Amniotic stem cell (primary cell): ENCODE data around the gene HTRA2.

Experiments used
- DNase-seq: peaks from one replicate; lab custom pipeline; 2025; lab: John Stamatoyannopoulos, UW

Gene HTRA2

DNA sequence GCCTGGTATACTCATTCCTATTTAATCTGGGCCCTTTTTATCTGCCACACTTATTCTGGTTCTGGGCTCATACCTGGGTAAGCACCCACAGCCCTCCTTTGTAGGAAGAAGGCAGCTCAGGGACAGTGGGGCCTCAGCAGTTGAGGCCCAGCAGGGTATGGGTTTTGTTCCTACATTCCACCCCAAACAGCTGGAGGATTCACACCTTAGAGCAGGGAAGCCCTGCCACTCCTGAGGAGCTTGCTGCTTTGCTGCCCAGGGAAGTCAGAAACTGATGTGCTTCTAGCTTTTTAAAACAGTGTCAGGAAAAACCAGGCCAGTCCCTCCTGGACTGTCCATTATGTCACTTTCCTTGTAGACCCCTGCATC is 29.2 kb upstream of the HTRA2 start:
- no peak for DNase-seq

DNA sequence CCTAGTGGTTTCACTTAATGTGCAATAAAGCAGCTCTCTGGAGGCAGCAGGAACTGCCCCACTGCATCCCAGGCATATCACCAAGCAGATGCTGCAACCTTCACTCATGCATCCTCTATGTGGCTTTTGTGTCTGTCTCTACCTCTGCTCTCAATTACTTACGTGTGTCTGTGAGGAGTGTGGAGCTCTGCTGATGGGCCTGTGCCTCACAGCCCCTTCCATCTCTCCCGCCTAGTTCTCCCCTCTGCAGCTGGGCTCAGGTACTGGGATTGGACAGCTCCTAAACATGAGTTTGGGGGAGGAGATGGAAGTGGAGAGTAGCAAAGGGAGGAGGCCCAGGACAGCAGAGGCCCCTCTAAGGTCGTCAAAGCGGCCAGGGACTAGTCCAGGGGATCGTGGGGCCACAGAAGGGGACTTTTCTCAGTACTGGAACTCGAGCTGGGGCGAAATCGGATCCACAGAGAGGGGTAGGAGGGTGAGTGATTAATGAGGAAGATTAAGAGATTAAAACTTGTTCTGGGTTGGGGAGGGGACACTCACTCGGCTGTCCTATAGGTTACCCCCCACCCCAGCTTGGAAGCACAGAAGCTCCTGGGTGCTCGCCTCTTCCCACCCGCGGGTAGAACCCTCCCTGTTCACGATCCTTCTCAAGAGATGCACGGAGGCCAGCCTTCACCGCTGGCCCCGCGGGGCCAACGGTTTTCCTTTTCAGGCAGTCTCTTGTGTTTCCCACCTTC is 28.2 kb upstream of the HTRA2 start:
- DNase-seq: no peak

DNA sequence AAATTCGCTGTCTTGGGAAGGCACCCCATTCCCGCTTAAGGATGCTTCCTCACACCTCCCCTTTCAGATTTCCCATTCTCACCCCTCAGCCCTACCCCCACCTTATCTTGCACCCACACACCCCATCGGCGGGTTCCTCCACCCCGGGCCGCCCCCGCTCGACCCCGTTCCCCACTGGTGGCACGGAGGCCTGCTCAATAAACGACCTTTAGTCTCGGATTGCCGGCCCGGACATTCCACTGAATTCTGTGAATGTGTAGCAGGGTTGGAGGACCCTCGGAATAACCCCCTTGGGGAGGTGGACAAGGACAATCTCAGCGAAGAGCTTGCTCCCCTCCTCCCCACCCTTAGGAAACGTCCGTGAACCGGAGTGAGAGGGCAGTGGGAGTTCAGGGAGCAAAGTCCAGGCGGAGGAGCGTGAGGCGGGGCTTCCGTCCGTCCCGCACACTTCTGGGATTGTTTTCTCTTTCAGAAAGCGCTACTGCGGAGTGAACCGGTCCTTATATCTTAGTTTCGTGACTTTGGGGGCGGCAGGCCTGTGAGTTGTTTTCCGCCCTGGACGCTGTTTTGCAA is 27.5 kb upstream of the HTRA2 start:
- DNase-seq: no peak

DNA sequence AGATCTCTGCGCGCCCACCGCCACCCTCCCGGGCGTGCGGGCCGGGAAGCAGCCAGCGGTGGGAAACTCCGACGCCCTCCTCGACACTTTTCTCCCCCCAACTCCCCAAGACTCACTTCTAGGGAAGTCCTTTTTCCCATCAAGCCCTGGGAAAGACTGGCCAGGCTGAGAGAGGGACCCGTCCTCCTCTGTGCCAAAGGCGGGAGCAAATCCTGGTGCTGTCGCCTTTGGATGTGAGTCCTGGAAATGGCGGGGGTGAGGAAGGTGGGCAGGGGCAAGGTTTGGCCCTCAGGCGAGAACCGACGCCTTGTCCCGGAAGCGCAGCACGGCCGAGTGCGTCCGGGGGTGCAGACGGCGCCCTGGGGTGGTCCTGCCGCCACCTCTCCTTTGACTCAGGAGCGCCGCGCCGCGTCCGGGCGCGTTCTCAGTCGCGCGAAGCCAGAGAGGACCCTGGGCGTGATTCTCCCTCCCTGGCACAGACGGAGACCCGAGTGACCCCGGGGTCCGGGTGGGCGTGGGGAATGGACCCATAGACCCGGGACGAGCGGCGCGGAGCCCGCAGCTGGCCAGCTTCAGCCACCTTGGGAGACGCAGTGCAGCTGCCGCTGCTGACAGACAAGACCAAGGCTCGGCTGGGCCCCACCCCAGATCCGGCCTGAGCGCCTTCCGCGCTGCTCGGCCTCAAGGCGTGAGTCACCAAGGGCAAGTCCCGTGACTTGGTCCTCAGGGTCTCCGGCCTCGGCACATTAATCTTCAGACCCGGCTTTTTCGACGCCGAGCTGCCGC is 26.8 kb upstream of the HTRA2 start:
- peak; percentile 41 for DNase-seq

DNA sequence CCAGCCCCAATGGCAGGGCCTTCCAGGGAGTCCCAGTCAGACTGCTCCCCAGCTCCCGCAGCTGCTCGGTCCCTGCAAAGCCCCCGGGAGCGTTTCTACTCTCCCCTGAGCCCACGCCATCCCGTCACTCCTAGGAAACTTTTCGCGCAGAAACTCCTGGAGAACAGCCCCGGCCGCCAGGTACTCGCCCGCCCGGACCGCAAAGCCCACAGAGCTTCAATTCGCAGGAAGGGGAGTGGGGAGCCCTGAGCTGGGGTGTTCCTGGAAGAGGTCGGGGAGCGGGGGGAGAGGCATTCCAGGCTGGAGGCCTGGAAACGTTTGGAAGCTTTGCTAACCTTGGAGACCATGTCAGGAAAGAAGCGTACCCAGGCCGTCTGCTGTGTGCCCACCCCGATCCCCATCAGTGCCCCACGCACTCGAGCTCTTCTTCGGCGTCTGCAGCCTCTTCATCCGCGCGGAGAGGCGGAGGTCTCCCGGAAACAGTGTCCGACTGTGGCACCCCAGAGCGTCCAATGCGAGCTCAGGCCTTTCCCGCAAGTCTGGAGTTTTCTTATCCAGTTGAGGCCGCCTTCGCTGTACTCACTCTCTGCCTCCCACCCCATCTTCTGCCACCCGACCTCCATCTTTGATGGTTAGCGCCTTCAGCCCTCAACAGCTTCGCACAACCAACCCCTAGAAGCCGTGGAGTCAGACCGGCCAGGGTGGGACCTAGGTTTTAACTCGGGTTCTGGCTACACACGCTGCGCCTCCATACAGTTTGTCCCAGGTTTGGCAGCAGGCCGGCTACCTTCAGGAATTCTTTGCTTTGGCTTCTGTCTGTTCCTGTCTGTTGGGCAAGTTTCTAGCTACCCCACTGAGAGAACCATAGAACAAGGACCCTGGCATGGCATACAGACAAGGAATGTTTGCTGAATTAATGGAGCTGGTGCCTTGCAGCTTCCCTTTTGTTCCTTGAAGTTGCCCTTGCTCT is 25.9 kb upstream of the HTRA2 start:
- DNase-seq: no peak

DNA sequence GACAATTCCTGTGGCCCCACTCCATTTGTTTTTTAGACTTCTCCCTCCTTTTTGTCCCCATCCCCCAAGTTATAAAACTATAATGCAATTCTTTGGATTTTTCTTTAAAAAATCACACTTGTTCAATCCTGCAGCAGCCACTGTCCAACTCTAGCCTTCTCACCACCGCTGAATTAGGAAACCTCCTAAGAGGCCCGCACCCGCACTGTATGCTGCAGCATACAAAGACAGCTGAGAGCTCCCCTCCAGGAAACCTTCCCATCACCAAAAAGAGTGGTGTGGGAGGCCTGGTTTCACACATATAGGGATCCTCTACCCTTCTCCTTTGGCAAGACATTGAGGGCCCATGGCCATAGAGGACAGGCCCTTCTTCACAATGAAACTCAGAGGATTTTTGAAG is 25.1 kb upstream of the HTRA2 start:
- DNase-seq: no peak

DNA sequence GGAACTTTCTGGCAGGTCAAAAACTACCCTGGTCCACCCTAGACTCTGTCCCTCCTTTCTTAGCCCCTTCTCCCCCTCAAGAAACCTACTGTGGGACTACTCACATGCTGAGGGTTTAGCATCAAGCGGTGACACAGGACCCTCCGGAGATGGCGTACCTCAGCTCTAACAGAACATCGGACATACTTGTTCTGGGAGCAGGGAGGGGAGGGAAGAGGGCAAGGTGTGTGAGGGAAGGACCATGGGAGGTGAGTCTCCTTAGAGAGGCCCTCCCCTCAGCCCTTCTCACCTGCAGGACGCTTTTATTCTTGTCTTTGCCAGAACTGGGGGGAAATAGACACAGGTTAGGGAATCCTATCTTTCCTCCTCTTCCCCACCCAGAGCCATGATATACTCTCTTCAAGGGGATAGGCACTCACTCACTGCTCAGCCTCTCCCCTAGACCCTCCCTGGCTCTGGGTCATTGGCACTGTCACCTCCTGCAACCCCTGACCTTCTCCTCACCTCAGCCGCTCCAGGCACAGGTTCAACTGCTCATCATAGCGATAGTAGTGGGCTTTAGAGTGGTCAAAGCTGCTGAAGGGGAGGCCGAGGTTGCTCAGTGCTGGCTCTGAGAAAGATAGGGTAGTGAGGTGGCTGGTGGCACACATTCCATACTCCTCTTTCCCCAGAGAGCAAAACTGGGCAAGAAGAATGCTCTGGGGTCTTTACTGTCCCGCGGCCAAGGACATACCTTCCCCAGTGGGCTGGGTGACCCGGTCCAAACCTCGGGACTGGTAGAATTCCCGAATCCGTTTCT is 24.1 kb upstream of the HTRA2 start:
- no peak for DNase-seq

DNA sequence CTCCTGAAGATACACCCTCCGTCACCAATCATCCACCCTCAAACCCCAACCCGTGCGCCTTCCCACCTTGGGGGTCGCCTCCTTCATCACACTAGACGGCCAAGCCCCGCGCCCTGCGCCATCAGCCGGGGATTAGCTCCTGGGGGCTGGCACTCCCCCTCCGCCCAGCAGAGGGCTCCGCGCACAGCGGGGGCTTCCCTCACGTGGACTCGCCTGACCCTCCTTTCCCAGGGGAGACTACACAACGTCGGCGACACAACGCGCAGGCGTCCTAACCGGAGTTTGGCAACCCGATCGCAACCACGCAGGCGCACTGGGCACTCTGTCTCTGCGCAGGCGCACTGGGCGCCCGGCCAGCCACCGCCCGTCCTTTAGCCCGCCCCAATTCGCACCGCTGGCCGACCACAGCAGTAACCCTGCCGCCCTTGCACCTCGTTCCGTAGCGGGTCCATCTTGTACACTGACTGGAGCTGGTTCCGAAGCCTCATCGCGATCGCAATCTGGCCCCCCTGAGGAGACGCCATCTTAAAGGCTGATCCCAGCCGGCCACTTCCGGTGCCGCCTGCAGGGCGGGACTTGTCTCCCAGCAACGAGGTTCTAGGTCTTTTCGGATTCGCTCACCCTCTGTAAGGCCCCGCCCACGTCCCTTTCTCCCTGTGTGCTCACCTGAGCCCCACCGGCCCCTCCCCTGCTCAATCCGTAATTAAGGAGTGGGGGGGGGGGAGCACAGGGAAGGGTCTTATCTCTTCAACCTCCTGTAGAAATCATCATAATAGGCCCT is 22.4 kb upstream of the HTRA2 start, which contains the start of gene PCGF1:
Gene PCGF1, minus strand, starts transcription at position 551 of the 781 bp plus-strand sequence. Its CDS starts 27 bp downstream, at position 524.
- peak; percentile 94 for DNase-seq

DNA sequence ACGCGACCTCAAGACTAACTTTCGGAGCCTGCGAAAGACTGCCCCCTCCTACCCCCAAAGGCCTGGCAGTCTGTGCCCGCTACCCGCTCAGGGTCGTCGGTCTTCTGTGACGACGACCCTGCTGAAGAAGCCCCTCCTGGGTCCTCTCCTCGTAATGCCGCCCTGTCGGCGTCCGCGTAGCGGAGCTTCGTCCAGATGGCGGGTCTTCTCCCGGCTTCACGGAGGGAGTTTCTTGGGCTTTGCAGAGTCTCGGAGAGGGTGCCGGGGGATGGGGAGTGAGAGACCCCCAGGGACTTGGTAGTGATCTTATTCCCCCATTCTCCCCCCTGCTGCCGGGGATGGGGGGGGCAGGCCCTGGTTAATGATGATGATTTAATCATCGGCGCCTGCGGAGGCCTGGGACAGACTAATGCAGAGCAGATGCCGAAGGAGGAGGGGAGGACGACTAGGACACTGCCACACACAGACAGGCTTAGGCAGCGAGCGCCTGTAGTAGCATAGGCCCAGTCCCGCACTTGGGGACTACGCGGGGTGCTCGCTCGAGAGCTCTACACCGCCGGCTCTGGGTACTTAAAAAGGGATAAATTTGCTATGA is 21.7 kb upstream of the HTRA2 start:
- DNase-seq: peak; percentile 12

DNA sequence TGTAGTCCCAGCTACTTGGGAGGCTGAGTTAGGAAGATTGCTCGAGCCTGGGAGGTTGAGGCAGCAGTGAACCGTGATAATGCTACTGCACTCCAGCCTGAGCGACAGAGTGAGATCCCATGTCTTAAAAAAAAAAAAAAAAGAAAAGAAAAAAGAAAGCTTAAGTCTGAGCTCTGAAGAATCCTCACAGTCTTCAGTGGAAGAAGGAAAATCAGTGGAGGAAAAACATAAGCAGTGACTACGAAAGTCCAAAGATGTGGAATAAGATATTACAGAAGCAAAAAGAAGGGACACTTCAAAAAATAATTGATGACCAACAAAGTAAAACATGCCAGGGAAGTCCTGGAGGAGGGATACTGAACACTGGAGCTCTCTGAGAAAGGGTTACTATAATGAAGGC is 19.5 kb upstream of the HTRA2 start:
- no peak for DNase-seq

DNA sequence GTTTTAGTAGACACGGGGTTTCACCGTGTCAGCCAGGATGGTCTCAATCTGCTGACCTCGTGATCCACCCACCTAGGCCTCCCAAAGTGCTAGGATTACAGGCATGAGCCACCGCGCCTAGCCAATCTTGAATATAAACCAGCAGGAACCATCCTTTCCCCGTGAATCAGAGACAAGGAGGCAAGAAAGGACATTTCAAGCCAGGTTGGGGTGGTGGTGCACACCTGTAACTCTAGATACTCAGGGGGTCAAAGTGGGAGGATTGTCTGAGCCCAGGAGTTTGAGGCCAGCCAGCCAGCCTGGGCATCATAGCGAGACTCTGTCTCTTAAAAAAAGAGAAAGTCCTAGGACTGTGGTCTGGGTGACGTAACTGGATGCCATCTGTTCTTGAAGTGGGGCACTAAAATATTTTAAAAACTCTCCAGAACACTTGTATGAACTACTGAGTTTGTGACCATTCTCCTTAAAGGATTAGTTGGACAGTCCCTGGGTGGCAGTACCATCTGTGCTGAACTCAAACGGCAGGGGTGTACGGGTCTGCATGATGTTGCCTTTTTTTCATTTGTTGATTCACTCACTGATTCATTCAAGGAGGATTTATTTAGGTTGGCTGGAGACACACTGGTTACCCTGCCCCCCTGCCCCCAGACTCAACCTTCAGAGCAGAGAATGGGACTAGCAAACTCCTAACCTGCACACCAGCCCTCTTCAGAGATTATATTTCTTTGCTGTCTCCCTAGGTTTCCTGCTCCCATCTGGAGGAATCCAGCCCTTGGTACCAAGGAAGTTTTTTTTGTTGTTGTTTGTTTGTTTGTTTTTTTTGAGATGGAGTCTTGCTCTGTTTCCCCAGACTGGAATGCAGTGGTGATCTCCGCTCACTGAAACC is 18.4 kb upstream of the HTRA2 start:
- DNase-seq: no peak

DNA sequence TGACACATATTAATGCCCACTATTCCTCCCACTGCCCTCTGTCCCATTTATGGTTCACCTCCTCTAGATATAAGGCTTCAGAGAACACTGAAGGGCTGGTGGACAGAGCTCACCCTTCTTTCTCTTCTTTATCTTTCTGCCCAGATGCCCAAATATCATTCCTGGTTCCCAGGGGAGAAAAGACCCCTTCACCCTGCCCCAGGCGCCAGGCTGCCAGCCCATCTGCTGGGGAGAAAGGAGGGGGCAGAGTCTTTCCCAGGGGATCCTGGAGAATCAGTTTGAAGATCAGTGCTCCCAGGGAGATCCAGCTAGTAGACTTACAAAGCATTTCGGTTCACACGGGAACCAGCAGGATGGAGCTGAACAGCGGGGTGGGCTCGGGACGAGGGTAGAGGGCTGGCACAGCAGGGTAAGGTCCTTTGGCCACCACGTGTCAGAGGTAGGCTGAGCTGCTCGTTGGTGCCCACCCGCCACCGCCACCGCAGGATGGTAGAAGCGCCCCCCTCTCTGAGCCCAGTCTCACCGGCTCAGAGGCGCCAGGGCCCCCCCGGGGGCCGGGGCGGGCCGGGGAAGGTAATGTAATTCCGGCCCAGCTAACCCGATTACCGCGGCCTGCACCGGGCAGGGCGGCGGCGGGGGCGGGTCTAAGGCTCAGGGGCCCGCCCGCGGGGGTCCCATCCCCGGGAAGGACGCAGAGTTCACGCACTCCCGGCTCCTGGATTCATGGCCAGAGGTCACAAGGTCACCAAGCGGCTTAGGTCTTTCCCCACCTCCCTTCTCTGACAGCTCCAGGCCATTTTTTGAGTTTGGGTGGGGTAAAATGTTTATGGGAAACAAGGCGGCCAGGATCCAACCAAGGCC is 16.8 kb upstream of the HTRA2 start:
- DNase-seq: no peak

DNA sequence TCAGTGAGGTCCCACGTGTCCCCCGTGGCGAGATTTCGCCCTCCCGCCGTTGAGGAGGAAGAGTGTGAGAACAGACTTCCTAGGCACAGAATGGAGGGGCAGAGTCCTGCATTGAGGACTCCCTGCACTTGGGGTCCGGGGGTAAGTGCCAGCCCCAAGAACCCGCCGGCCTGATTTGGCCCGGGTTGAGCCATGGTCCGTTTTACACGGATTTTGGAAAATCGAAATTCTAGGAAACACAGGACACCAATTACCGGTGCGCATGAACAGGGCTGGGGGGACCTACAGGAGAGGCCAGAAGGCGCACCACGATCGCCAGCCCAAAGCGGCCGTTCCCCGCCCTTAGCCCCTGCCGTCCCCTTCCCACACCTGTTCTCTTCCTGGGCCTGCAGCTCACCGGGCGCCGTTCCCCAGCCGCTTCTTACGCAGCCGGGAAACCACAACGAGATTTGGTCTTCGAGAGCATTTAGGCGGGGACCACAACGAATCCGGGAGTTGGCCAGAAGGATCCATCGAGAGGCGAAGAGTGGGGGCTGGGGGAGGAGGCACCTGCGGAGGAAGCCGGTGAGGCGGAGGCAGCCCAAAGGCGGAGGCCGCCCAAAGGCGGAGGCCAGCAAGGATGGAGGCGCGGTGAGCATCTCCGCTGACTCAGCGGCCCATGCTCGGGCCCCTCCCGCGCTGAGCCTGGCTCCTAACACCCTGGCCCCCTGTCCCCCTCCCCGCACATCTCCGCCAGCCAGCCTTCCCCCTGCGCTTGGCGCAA is 15.9 kb upstream of the HTRA2 start:
- DNase-seq: no peak

DNA sequence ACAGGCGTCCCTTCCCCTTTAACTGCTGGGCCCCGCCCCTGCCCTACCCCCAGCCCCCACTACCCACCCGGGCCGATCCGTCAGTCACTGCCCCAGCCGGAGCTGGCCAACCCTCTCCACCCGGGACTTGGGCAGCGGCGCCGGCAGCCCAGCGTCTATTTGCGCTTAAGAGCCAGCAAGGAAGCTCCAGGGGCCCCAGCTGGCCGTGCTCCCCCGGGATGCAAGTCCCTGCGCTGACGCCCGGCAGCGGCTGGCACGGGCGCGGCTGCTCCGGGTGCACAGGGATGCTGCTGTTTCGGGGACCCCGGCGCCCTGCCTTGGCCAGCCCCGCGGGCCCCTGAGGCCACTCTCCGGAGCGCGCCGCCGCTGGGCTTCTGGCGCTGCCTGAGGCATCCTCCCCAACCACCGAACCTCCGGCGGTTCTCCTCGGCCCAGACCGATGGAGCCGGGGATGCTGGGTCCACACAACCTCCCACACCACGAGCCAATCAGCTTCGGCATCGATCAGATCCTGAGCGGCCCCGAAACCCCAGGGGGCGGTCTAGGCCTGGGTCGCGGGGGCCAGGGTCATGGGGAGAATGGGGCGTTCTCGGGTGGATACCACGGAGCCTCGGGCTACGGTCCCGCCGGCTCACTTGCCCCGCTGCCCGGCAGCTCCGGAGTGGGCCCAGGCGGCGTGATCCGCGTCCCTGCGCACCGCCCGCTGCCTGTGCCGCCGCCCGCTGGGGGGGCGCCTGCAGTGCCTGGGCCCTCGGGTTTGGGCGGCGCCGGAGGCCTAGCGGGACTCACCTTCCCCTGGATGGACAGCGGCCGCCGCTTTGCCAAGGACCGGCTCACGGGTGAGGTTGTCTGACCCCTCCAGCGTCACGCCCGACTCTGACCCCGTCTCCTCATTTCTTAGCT is 15.1 kb upstream of the HTRA2 start, which contains the start of gene TLX2:
Gene TLX2, plus strand, starts transcription at position 83 of the 903 bp plus-strand sequence. Its CDS starts 357 bp downstream, at position 440.
- no peak for DNase-seq

DNA sequence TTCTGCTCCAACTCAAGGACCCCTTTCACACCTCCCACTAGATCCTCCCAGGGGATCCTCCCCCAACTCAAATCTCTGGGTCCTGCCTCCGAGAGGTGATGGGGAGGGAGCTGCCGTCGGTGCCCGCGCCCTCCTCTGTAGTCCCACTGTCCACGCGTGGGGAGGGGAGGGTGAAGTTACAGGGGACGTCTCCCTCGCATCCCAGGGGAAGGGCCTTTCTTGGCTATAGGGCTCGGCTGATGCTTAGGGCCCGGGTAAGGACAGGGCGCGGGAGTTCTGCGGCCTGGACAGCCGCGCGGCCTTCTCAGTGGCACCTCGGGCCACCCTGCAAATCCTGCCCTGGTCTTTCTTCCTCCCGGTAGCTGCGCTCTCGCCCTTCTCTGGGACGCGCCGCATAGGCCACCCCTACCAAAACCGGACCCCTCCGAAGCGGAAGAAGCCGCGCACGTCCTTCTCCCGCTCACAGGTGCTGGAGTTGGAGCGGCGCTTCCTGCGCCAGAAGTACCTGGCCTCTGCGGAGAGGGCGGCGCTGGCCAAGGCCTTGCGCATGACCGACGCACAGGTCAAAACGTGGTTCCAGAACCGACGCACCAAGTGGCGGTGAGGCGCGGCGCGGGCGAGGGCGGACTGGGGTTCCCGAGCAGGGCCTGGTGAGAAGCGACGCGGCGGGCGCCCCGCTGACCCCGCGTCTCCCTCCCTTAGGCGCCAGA is 14.3 kb upstream of the HTRA2 start:
- DNase-seq: no peak
